ENCODE measurements around the gene DAZAP1. TPM values are rescaled to one million over a fixed set of nuclear protein-coding genes. Genes with fewer than 3 reads are reported as not detected.

Gene DAZAP1
- total RNA-seq, 1 donor from 2014 or later, result 107 TPM

DNA sequence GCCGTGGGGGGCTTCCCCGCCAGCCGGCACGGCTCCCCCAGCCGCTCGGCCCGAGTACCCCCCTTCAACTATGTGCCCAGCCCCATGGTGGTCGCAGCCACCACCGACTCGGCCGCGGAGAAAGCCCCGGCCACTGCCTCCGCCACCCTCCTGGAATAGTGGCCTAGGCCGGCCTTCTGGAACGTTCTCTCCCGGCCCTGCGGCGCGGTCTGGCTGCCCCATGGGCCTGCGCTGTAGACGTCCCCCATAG is 62.6 kb downstream of the DAZAP1 start:
- H3K4me2 ChIP-seq, result peak overlapping the region; percentile 76
- TF ChIP-seq EZH2phosphoT487 (IDR thresholded peaks at IDR 0.05) (no peak), EZH2 (IDR thresholded peaks at IDR 0.05) (no peak)
- TF ChIP-seq, protein P1, sequence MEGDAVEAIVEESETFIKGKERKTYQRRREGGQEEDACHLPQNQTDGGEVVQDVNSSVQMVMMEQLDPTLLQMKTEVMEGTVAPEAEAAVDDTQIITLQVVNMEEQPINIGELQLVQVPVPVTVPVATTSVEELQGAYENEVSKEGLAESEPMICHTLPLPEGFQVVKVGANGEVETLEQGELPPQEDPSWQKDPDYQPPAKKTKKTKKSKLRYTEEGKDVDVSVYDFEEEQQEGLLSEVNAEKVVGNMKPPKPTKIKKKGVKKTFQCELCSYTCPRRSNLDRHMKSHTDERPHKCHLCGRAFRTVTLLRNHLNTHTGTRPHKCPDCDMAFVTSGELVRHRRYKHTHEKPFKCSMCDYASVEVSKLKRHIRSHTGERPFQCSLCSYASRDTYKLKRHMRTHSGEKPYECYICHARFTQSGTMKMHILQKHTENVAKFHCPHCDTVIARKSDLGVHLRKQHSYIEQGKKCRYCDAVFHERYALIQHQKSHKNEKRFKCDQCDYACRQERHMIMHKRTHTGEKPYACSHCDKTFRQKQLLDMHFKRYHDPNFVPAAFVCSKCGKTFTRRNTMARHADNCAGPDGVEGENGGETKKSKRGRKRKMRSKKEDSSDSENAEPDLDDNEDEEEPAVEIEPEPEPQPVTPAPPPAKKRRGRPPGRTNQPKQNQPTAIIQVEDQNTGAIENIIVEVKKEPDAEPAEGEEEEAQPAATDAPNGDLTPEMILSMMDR (IDR thresholded peaks at IDR 0.05), result no peak
- no peaks in the 10 kb centered on the region for H3K9me3 Mint-ChIP-seq
- H3K27me3 ChIP-seq, result peaks cover 93% of the 10 kb centered on the region
- peaks cover 4% of the 10 kb centered on the region for H3K4me1 Mint-ChIP-seq
- no peak overlapping the region for H3K27ac ChIP-seq
- H3K9me3 ChIP-seq (ENCODE audit: low read depth), result no peaks in the 10 kb centered on the region
- peak overlapping the region; percentile 45 for H3K4me3 ChIP-seq
- DNase-seq (ENCODE audit: low spot score), result no peak
- peaks cover 24% of the 10 kb centered on the region for H3K27me3 Mint-ChIP-seq (ENCODE audit: insufficient read depth, low read depth)
- no peak overlapping the region for H2AFZ ChIP-seq (replicated peaks)
- H3K36me3 Mint-ChIP-seq, result peaks cover 2% of the 10 kb centered on the region
- peak overlapping the region; percentile 57 for H3K4me3 Mint-ChIP-seq
- no peak overlapping the region for H3K9ac ChIP-seq
- no peaks in the 10 kb centered on the region for H3K79me2 ChIP-seq (ENCODE audit: low read depth)
- H3K4me1 ChIP-seq, result peaks cover 43% of the 10 kb centered on the region
- H3K36me3 ChIP-seq, result no peaks in the 10 kb centered on the region
- peaks cover 50% of the 10 kb centered on the region for H3F3A ChIP-seq (ENCODE audit: low read depth)
- no peak overlapping the region for H3K27ac Mint-ChIP-seq
- peaks cover 95% of the 10 kb centered on the region for H4K20me1 ChIP-seq (ENCODE audit: low read depth)

DNA sequence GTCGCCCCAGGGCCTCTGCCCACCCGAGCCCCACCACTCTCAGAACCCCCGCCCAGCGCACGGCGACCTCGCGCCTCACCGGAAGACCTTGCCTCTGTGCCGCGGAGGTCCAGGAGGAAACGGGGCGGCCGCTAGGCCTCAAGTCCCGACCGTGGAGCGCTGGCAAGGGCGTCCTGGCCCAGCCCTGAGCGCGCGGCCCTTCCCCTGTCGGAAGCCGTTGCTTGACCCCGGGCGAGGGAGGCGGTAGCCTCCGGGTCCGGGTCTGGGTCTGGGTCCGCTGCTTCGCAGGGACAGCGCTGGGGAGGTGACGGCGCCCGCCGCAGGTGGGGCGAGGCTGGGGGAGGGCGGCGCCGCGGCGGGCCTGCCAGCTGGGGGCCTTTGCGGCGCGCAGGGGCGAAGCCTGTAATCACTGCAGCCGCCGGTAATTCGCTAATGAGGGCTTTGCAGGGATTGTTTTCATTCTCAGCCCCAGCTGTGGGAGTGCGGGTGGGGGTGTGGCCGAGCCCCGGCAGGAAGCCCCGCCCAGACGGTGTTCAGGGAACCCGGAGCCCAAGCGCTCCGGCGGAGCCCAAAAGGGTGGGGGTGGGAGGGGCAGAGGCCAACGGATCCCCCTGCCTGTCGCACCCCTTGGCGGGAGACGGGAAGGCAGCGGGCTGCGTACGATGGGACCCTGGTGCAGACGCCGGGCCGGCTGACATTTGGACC is 63.1 kb downstream of the DAZAP1 start:
- Mint-ChIP-seq H3K9me3 (no peaks in the 10 kb centered on the region), H3K27me3 (ENCODE audit: insufficient read depth, low read depth) (peaks cover 24% of the 10 kb centered on the region), H3K27ac (no peak overlapping the region), H3K36me3 (peaks cover 2% of the 10 kb centered on the region), H3K4me1 (peaks cover 4% of the 10 kb centered on the region), H3K4me3 (peak overlapping the region; percentile 57)
- H3K4me3 ChIP-seq, result peak overlapping the region; percentile 45
- H3K4me1 ChIP-seq, result peaks cover 43% of the 10 kb centered on the region
- H2AFZ ChIP-seq (replicated peaks), result no peak overlapping the region
- peaks cover 88% of the 10 kb centered on the region for H3K27me3 ChIP-seq
- no peak overlapping the region for H3K27ac ChIP-seq
- H3F3A ChIP-seq (ENCODE audit: low read depth), result peaks cover 50% of the 10 kb centered on the region
- TF ChIP-seq EZH2phosphoT487 (IDR thresholded peaks at IDR 0.05) (peak; percentile 82), EZH2 (IDR thresholded peaks at IDR 0.05) (peak; percentile 89)
- TF ChIP-seq, protein P1 (IDR thresholded peaks at IDR 0.05), result no peak
- no peaks in the 10 kb centered on the region for H3K36me3 ChIP-seq
- peak; percentile 92 for DNase-seq (ENCODE audit: low spot score)
- no peaks in the 10 kb centered on the region for H3K79me2 ChIP-seq (ENCODE audit: low read depth)
- peaks cover 95% of the 10 kb centered on the region for H4K20me1 ChIP-seq (ENCODE audit: low read depth)
- H3K9ac ChIP-seq, result no peak overlapping the region
- H3K4me2 ChIP-seq, result peak overlapping the region; percentile 76
- H3K9me3 ChIP-seq (ENCODE audit: low read depth), result no peaks in the 10 kb centered on the region

- Histone ChIP-seq H3K27me3 (peaks cover 82% of the 10 kb centered on the region), H3K27ac (no peak overlapping the region), H3K79me2 (ENCODE audit: low read depth) (no peaks in the 10 kb centered on the region), H3F3A (ENCODE audit: low read depth) (peaks cover 50% of the 10 kb centered on the region), H3K4me2 (peak overlapping the region; percentile 76), H3K9me3 (ENCODE audit: low read depth) (no peaks in the 10 kb centered on the region), H3K36me3 (no peaks in the 10 kb centered on the region), H3K4me1 (peaks cover 43% of the 10 kb centered on the region), H3K4me3 (peak overlapping the region; percentile 45), H3K9ac (no peak overlapping the region), H4K20me1 (ENCODE audit: low read depth) (peaks cover 95% of the 10 kb centered on the region), H2AFZ (replicated peaks) (no peak overlapping the region)
- peak; percentile 92 for DNase-seq (ENCODE audit: low spot score)
- H3K4me3 Mint-ChIP-seq, result peak overlapping the region; percentile 63
- H3K36me3 Mint-ChIP-seq, result peaks cover 2% of the 10 kb centered on the region
- H3K4me1 Mint-ChIP-seq, result peaks cover 4% of the 10 kb centered on the region
- H3K9me3 Mint-ChIP-seq, result no peaks in the 10 kb centered on the region
- H3K27me3 Mint-ChIP-seq (ENCODE audit: insufficient read depth, low read depth), result peaks cover 24% of the 10 kb centered on the region
- H3K27ac Mint-ChIP-seq, result no peak overlapping the region
- TF ChIP-seq EZH2 (IDR thresholded peaks at IDR 0.05) (no peak), EZH2phosphoT487 (IDR thresholded peaks at IDR 0.05) (no peak)
- TF ChIP-seq, protein P1 (IDR thresholded peaks at IDR 0.05), result no peak
Measured at GRCh38 chr19:1471010-1471514, 63.7 kb downstream of the DAZAP1 start.
